Mesothelial cell of epicardium (in vitro differentiated cells): ENCODE results near the gene USP38. TPM values are rescaled to one million over a fixed set of nuclear protein-coding genes. Genes with fewer than 3 reads are reported as not detected.

ENCODE experiments used
- DNase-seq, 2 experiments: peaks; one replicate each; pipeline ENCODE4 v3.0.0; 2021; ENCODE audit warnings: low spot score in 2 of 2; ENCODE audit not compliant: unreplicated experiment in 2 of 2
- H3K27ac Mint-ChIP-seq: 2 replicates; pipeline ENCODE4 v1.8.0; 2021; ENCODE audit warnings: mixed read lengths
- H3K27me3 Mint-ChIP-seq: 2 replicates; pipeline ENCODE4 v1.8.0; 2021; ENCODE audit warnings: low read depth, mixed read lengths
- H3K36me3 Mint-ChIP-seq: 2 replicates; pipeline ENCODE4 v1.8.0; 2021; ENCODE audit warnings: mixed read lengths
- H3K4me1 Mint-ChIP-seq: 2 replicates; pipeline ENCODE4 v1.8.0; 2021; ENCODE audit warnings: mixed read lengths
- H3K4me3 Mint-ChIP-seq: 2 replicates; pipeline ENCODE4 v1.8.0; 2021; ENCODE audit warnings: mild to moderate bottlenecking, moderate library complexity, mixed read lengths
- H3K9me3 Mint-ChIP-seq: 2 replicates; pipeline ENCODE4 v1.8.0; 2021; ENCODE audit warnings: mixed read lengths
- total RNA-seq: library from RNA; stranded (reverse); gene quantifications from 3 replicates; pipeline ENCODE4 v1.2.1, GENCODE V29; 2021
- TF ChIP-seq, protein P1 (sequence below): fragments of 200-600 bp; sonication (generic); IDR thresholded peaks from one replicate; pipeline ENCODE4 v1.5.0; 2021; ENCODE audit warnings: antibody characterized with exemption; ENCODE audit not compliant: unreplicated experiment

Gene USP38
- total RNA-seq, 1 donor from 2014 or later, result 21.1 TPM

DNA sequence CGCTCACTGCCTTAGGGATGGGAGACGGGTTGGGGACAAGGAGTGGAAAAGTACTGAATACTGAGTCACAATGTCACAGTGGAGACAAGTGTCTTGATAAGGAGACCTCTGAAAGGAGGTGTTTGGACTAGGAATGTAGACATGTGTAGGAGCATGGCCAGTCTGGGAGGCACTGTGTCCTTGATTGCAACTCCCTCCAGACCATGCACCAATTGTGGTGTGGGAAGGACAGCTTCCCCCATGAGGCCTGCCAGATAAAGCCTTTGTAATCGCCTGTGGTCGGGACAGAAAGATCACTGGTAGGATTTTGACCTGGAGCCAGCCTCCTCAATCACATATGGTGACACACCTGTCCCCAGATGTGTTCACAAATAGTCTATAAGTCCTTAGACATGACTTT, 64.1 kb downstream of the USP38 start:
- no peaks in the 10 kb centered on the region for H3K27me3 Mint-ChIP-seq
- no peak for DNase-seq
- H3K27ac Mint-ChIP-seq, result no peak overlapping the region
- no peaks in the 10 kb centered on the region for H3K36me3 Mint-ChIP-seq
- H3K4me1 Mint-ChIP-seq, result no peaks in the 10 kb centered on the region
- H3K4me3 Mint-ChIP-seq, result no peak overlapping the region
- TF ChIP-seq, protein P1, sequence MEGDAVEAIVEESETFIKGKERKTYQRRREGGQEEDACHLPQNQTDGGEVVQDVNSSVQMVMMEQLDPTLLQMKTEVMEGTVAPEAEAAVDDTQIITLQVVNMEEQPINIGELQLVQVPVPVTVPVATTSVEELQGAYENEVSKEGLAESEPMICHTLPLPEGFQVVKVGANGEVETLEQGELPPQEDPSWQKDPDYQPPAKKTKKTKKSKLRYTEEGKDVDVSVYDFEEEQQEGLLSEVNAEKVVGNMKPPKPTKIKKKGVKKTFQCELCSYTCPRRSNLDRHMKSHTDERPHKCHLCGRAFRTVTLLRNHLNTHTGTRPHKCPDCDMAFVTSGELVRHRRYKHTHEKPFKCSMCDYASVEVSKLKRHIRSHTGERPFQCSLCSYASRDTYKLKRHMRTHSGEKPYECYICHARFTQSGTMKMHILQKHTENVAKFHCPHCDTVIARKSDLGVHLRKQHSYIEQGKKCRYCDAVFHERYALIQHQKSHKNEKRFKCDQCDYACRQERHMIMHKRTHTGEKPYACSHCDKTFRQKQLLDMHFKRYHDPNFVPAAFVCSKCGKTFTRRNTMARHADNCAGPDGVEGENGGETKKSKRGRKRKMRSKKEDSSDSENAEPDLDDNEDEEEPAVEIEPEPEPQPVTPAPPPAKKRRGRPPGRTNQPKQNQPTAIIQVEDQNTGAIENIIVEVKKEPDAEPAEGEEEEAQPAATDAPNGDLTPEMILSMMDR, result no peak
- peaks cover 6% of the 10 kb centered on the region for H3K9me3 Mint-ChIP-seq

DNA sequence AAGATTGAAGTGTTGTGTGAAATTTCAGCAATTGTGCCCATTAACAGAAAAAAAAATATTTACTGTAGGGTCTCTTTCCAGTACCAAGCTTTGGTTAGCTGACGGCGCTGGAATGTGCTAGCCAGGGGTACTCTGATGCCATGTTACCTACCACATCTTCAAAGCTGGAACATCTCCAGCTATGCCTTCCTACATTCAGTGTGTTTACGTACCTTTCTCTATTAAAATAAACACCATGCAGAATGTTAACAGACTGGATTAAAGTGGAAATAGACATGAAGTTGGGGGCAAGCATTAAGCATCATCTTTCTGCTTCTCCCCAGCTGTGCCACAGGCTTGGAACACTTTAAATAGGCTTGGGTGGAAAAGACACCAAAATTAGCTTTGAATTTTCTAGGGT, 65.9 kb downstream of the USP38 start:
- DNase-seq, result no peak

DNA sequence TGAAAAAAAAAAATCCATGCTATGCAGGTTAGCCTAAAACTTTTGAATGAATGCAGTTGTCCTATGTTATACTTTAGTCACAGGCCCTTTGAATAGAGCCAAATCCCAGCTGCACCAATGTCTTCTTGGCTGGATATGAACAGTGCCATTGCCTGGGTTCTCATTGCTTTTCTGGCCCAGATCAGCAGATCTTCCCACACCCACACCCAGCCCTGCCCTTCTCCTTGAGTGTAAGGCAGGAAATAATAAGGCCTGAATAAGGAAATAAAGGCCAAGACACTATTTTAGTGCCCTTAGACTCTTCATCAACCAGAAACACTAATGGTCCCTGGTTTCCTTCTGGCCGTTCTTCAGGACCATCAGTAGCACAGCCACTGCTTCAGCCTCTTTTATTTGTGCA, 66.6 kb downstream of the USP38 start:
- no peaks in the 10 kb centered on the region for H3K36me3 Mint-ChIP-seq
- no peak overlapping the region for H3K27ac Mint-ChIP-seq
- TF ChIP-seq, protein P1, result no peak
- H3K4me1 Mint-ChIP-seq, result no peaks in the 10 kb centered on the region
- H3K27me3 Mint-ChIP-seq, result no peaks in the 10 kb centered on the region
- DNase-seq, result no peak
- peaks cover 2% of the 10 kb centered on the region for H3K9me3 Mint-ChIP-seq
- no peak overlapping the region for H3K4me3 Mint-ChIP-seq

More for the DNA sequence above, 65.9 kb downstream of the USP38 start:
- H3K27me3 Mint-ChIP-seq, result no peaks in the 10 kb centered on the region
- no peak overlapping the region for H3K27ac Mint-ChIP-seq
- H3K9me3 Mint-ChIP-seq, result peaks cover 5% of the 10 kb centered on the region
- H3K4me3 Mint-ChIP-seq, result no peak overlapping the region
- H3K36me3 Mint-ChIP-seq, result no peaks in the 10 kb centered on the region
- no peaks in the 10 kb centered on the region for H3K4me1 Mint-ChIP-seq
- TF ChIP-seq, protein P1, result no peak

DNA sequence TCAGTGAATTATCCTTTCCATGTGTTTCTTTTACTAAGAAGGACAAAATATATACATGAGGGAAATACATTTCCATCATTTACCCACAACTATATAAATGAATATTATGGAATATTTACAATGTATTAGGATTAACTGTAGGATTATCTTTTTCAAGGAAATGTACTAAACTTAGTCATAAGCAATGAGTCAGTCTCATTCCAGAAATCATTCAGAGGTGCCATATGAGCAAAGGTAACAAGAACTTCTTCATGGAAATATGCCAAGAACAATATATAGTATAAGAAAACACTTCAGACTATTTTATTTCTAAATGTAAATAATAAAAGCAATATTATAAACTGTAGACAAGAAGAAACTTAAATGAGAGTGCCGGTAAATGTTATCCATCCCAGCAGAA, 67.1 kb downstream of the USP38 start:
- DNase-seq, result no peak
- H3K4me1 Mint-ChIP-seq, result no peaks in the 10 kb centered on the region
- H3K9me3 Mint-ChIP-seq, result no peaks in the 10 kb centered on the region
- no peak overlapping the region for H3K27ac Mint-ChIP-seq
- H3K36me3 Mint-ChIP-seq, result no peaks in the 10 kb centered on the region
- H3K4me3 Mint-ChIP-seq, result no peak overlapping the region
- TF ChIP-seq, protein P1, result no peak
- H3K27me3 Mint-ChIP-seq, result no peaks in the 10 kb centered on the region

DNA sequence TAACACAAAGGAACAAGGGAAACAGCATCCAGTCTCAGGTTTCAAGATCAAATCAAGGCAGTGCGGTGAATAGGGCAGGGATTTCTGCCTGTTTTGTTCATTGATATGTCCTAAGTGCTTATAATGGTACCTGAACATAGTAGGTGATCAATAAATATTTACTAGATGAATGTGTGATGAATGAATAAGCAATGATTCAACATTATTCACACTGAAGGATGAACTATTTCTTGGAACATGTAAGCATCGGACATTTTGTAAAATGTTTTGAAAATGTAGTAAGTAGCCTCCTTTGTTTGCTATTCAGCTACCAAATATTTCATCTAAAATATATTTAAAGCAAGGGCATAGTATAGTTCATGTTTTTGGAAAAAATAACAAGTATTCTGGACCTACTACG, 67.8 kb downstream of the USP38 start:
- TF ChIP-seq, protein P1, result no peak
- H3K27me3 Mint-ChIP-seq, result no peaks in the 10 kb centered on the region
- H3K36me3 Mint-ChIP-seq, result no peaks in the 10 kb centered on the region
- H3K4me3 Mint-ChIP-seq, result no peak overlapping the region
- no peaks in the 10 kb centered on the region for H3K4me1 Mint-ChIP-seq
- DNase-seq, result no peak
- no peak overlapping the region for H3K27ac Mint-ChIP-seq
- no peaks in the 10 kb centered on the region for H3K9me3 Mint-ChIP-seq

DNA sequence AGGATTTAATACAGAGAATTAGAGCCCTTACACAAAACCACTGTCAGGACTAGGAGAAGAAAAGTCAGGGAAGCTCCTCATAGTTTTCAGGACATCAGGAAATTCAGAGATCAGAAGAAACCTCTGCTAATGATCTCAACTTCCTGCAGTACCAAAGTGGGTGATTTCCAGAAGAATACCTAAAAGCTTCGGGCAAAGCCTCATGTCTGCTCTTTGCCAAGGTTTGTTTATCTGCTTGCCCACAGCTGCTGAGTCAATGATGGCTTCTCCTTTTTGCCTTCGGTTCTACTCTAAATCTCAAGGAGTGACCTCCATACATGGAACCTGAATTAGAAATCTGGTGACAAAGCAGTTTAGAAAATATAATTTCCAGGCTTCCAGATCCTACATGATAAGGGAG, 68.4 kb downstream of the USP38 start:
- Mint-ChIP-seq H3K36me3 (no peaks in the 10 kb centered on the region), H3K27ac (no peak overlapping the region), H3K9me3 (no peaks in the 10 kb centered on the region), H3K4me1 (no peaks in the 10 kb centered on the region), H3K4me3 (no peak overlapping the region), H3K27me3 (no peaks in the 10 kb centered on the region)
- DNase-seq, result no peak
- TF ChIP-seq, protein P1, result no peak
